ENCODE results near the gene NCAPH2.

GRCh38 chr22:50483977-50484853 is 23.8 kb upstream of the NCAPH2 start:
- TF ChIP-seq POLR2A (IDR thresholded peaks at IDR 0.05) = no peak
- no peak for TF ChIP-seq CTCF (IDR thresholded peaks at IDR 0.05)
